HG03175 (cell line): ENCODE measurements around the gene SLF1.

ENCODE experiments used
- ATAC-seq: cut with Tn5 transposase; IDR thresholded peaks from one replicate; pipeline ENCODE4 v1.9.1; 2021; ENCODE audit warnings: mild to moderate bottlenecking, moderate library complexity; ENCODE audit not compliant: unreplicated experiment

The SLF1 gene

GRCh38 chr5:94707359-94707758 is 88.9 kb downstream of the SLF1 start:
- ATAC-seq: no peak

GRCh38 chr5:94709277-94709676 is 90.8 kb downstream of the SLF1 start:
- no peak for ATAC-seq

- no peak for ATAC-seq
Measured at GRCh38 chr5:94711785-94712184, 93.3 kb downstream of the SLF1 start.

- no peak for ATAC-seq
Measured at GRCh38 chr5:94715768-94716167, 97.3 kb downstream of the SLF1 start.

- no peak for ATAC-seq
Measured at GRCh38 chr5:94725142-94725541, 106.7 kb downstream of the SLF1 start.

GRCh38 chr5:94731471-94731870 is 113.0 kb downstream of the SLF1 start:
- ATAC-seq: no peak

- no peak for ATAC-seq
Measured at GRCh38 chr5:94736498-94736897, 118.0 kb downstream of the SLF1 start.

- no peak for ATAC-seq
Measured at GRCh38 chr5:94740286-94740685, 121.8 kb downstream of the SLF1 start.

GRCh38 chr5:94742852-94743251 is 124.4 kb downstream of the SLF1 start:
- ATAC-seq: no peak

GRCh38 chr5:94744906-94745305 is 126.4 kb downstream of the SLF1 start:
- ATAC-seq: no peak

- peak; percentile 94 for ATAC-seq
Measured at GRCh38 chr5:94745786-94746730, 127.6 kb downstream of the SLF1 start.

- peak; percentile 50 for ATAC-seq
Measured at GRCh38 chr5:94746731-94747124, 128.3 kb downstream of the SLF1 start.
